ENCODE data around the gene TRIM5. TPM values are rescaled to one million over a fixed set of nuclear protein-coding genes. Genes with fewer than 3 reads are reported as not detected.
A peak's percentile ranks its signal among the peaks of the same experiment; 100 is the strongest.
"Not testable (repeated sequence)": the region's sequence is repeated elsewhere in the genome, so short reads cannot be mapped to it uniquely, and the experiment has no call there.

TRIM5 gene
- polyA plus RNA-seq, 1 experiment: 19.1 TPM

DNA sequence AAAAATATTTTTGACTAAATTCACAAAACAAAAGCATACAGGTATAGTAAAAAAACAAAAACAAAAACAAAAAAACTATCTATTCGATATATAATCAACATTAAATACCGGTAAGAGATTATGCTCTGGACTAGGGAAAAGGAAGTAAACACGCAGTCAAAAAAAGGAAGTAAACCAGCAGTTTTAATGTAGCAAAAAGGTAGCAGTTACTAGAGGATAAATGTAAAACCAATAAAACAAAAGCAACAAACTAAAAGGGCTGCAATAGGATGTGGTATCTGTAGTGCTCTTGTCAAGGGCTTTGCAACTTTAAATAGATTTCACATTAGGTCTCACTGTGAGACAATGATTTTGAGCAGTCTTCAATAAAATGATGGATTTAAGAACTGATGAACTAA lies 7.1 kb upstream of the TRIM5 start:
- no peaks in the 10 kb centered on the region for H3K27me3 ChIP-seq (ENCODE audit: control insufficient read depth, insufficient read depth, low read length)
- TF ChIP-seq, protein P1, sequence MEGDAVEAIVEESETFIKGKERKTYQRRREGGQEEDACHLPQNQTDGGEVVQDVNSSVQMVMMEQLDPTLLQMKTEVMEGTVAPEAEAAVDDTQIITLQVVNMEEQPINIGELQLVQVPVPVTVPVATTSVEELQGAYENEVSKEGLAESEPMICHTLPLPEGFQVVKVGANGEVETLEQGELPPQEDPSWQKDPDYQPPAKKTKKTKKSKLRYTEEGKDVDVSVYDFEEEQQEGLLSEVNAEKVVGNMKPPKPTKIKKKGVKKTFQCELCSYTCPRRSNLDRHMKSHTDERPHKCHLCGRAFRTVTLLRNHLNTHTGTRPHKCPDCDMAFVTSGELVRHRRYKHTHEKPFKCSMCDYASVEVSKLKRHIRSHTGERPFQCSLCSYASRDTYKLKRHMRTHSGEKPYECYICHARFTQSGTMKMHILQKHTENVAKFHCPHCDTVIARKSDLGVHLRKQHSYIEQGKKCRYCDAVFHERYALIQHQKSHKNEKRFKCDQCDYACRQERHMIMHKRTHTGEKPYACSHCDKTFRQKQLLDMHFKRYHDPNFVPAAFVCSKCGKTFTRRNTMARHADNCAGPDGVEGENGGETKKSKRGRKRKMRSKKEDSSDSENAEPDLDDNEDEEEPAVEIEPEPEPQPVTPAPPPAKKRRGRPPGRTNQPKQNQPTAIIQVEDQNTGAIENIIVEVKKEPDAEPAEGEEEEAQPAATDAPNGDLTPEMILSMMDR (IDR thresholded peaks at IDR 0.05; ENCODE audit: insufficient read depth, low read depth, low read length): no peak
- no peak for DNase-seq (ENCODE audit: low read depth)
- H3K4me3 ChIP-seq (ENCODE audit: low read depth, low read length): no peak overlapping the region
- CTCF ChIA-PET: no interaction called here
- peaks cover 1% of the 10 kb centered on the region for H3K36me3 ChIP-seq (ENCODE audit: control insufficient read depth, insufficient read depth, low read length)
- POLR2A ChIA-PET: no interaction called here

DNA sequence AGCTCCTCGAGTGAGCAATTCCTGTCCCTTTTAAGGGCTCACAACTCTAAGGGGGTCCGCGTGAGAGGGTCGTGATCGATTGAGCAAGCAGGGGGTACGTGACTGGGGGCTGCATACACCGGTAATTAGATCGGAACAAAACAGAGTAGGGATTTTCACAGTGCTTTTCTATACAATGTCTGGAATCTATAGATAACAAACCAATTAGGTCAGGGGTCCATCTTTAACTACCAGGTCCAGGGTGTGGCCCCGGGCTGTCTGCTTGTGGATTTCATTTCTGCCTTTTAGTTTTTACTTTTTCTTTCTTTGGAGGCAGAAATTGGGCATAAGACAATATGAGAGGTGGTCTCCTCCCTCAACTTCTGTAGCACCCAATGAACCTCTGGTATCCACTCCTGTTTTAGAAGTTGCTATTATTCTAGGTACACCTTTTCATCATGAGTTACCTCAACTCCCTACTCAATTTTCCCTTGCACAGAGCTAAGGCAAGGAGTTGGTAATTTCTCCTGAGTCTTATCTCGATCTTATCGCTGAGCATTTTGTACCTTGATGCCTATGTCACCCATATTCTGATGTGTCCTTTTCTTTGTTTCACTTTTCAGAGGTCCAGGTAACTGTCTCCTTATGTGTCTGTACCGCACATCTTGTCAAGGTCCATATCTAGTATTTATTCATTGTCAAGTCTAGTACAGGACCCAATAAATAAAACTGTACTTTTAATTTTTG lies 6.5 kb upstream of the TRIM5 start:
- CTCF ChIA-PET: interaction anchor here (0.9 kb wide), 1 partner anchor 84 kb away, joined by 3 read pairs; no protein-coding TSS in a partner anchor
- H3K36me3 ChIP-seq (ENCODE audit: control insufficient read depth, insufficient read depth, low read length); H3K27me3 ChIP-seq (ENCODE audit: control insufficient read depth, insufficient read depth, low read length); DNase-seq (ENCODE audit: low read depth); POLR2A ChIA-PET: not testable (repeated sequence)
- H3K4me3 ChIP-seq (ENCODE audit: low read depth, low read length): peak overlapping the region; percentile 46

DNA sequence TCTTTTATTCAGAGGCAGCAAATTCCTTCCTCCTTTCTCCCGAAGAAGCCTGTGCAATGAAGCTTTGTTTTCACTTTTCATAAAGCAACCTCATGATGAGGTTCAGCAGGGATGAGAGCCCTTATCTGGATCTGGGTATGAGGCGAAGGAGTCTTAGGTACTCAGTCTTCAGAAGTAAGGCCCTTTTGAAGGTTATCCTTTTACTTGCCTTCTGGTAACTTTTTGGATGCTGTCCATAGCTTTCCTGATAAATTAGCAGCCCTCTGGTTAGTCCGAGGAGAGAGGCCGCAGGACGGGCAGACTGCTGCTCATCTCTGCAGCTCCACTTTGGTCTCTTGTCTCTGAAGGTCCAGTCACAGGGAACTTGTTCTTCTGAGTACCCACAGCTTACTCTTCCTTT lies 5.9 kb upstream of the TRIM5 start:
- CTCF ChIA-PET: interaction anchor here (0.9 kb wide), 2 partner anchors 32 to 83 kb away, joined by 3 to 4 read pairs; no protein-coding TSS in a partner anchor
- POLR2A ChIA-PET: interaction anchor here (0.7 kb wide), 1 partner anchor 71 kb away, joined by 8 read pairs; no protein-coding TSS in a partner anchor
- TF ChIP-seq, protein P1 (IDR thresholded peaks at IDR 0.05; ENCODE audit: insufficient read depth, low read depth, low read length): no peak

DNA sequence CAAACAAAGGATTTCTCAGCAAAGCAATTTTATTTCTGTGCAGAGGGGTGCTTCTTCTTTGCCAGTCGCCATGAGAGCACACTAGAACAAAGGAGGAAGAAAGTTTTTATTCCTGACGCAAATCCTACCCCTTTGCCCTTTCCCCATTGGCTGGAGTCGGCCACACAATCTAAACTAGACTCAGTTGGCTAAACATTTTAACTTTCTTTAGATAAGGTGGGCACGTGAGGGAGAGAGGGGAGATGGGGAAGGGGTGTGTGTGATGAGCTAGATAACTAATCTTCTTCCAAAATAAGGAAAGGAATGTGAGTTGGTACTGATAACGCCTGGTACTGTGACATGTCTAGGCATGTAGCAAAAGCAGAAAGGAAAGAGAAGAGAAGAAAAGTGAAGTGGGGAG lies 5.3 kb upstream of the TRIM5 start:
- Histone ChIP-seq H3K36me3 (ENCODE audit: control insufficient read depth, insufficient read depth, low read length) (no peaks in the 10 kb centered on the region; the same call in 1 of the 2 replicates), H3K27me3 (ENCODE audit: control insufficient read depth, insufficient read depth, low read length) (no peaks in the 10 kb centered on the region), H3K4me3 (ENCODE audit: low read depth, low read length) (peak overlapping the region; percentile 46)
- TF ChIP-seq, protein P1 (IDR thresholded peaks at IDR 0.05; ENCODE audit: insufficient read depth, low read depth, low read length): no peak
- no peak for DNase-seq (ENCODE audit: low read depth)
- ChIA-PET CTCF (interaction anchor here (0.9 to 1.1 kb wide), 2 partner anchors 12 to 31 kb away, joined by 3 to 4 read pairs; no protein-coding TSS in a partner anchor), POLR2A (interaction anchor here (0.7 kb wide), 1 partner anchor 70 kb away, joined by 8 read pairs; no protein-coding TSS in a partner anchor)

More for the DNA sequence above, 5.9 kb upstream of the TRIM5 start:
- H3K36me3 ChIP-seq (ENCODE audit: control insufficient read depth, insufficient read depth, low read length): no peaks in the 10 kb centered on the region; the same call in 1 of the 2 replicates
- peak overlapping the region; percentile 46 for H3K4me3 ChIP-seq (ENCODE audit: low read depth, low read length)
- H3K27me3 ChIP-seq (ENCODE audit: control insufficient read depth, insufficient read depth, low read length): no peaks in the 10 kb centered on the region
- DNase-seq (ENCODE audit: low read depth): no peak

DNA sequence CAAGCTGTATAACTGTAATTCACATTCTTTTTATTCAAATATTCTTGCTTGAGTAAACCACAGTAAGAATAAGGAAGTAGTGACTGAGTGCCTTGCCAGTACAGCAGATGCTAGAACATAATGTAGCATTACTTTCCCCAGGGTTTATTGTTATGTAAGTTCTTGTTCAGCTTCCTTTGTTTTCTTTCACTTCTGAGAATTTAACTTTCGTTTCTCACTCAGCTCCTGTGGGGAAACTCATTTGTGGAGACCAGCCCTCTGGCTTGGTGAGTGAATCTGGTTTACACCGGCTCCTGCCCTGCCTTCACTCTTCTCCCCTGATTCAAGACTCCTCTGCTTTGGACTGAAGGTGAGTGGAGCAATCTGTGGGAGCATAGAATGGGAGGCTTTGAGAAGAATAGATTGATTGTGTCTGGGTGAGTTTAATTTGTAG lies 4.7 kb upstream of the TRIM5 start, which contains the start of gene TRIM22:
Gene TRIM22 (plus strand): TSS at position 240 of the 433 bp plus-strand sequence. CDS start 6,443 bp downstream, outside the sequence.
- TF ChIP-seq, protein P1 (IDR thresholded peaks at IDR 0.05; ENCODE audit: insufficient read depth, low read depth, low read length): no peak
- H3K36me3 ChIP-seq (ENCODE audit: control insufficient read depth, insufficient read depth, low read length): no peaks in the 10 kb centered on the region; the same call in 1 of the 2 replicates
- H3K27me3 ChIP-seq (ENCODE audit: control insufficient read depth, insufficient read depth, low read length): no peaks in the 10 kb centered on the region
- H3K4me3 ChIP-seq (ENCODE audit: low read depth, low read length): peak within 1 kb of the TSS; percentile 46
- peak; percentile 45 for DNase-seq (ENCODE audit: low read depth)
- POLR2A ChIA-PET: no interaction called here
- CTCF ChIA-PET: interaction anchor here (0.6 to 1.1 kb wide), 2 partner anchors 11 to 18 kb away, joined by 3 read pairs; no protein-coding TSS in a partner anchor

All from BJ (cell line).